Stimulated activated CD4-positive, alpha-beta T cell treated with anti-CD3 and anti-CD28 coated beads, Interleukin-2, amount 100 ng/mL, for 48 hours (primary cell): ENCODE data around the gene ASCC1.
"Not testable (repeated sequence)": the region's sequence is repeated elsewhere in the genome, so short reads cannot be mapped to it uniquely, and the experiment has no call there.

Source experiments
- DNase-seq, 2 donors: peaks; one replicate each; pipeline ENCODE4 v3.0.0-alpha.2; 2020

Gene ASCC1

DNA sequence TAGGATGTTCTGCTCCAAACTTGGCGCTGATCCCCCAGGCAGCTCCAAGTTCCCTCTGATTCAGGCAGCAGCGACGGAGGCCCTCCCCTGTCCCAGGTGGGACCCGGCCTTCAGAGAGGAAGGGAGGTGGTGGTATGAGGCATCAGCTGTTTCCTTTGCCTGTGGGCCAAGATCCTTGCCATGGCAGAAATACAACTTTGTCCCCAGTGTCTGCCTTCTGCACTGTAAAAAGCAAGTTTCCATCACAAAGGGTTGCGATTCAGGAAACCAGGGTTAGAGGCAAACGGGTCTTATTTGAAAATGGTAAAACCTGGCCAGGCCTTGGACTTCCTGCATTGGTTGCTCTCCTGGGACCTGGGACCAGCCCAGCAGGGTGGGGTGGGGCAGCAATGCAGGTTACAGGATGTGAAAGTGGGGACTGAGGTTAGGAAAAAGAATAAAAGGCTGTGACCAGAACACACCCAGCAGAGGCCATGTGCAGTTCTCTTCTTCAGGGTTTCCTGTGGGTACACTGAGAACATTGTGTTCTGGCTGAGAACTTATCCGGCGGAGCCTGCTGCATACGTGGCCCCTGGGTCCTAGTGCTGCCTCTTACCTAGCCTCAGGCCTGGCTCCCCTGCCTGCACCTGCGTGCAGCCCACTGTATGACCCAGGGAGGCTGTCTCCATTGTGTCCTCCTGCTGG is 32.5 kb upstream of the ASCC1 start:
- DNase-seq, result peak; percentile 54 to 64

GRCh38 chr10:72245949-72246525 is 30.0 kb upstream of the ASCC1 start:
- DNase-seq, result no peak

DNA sequence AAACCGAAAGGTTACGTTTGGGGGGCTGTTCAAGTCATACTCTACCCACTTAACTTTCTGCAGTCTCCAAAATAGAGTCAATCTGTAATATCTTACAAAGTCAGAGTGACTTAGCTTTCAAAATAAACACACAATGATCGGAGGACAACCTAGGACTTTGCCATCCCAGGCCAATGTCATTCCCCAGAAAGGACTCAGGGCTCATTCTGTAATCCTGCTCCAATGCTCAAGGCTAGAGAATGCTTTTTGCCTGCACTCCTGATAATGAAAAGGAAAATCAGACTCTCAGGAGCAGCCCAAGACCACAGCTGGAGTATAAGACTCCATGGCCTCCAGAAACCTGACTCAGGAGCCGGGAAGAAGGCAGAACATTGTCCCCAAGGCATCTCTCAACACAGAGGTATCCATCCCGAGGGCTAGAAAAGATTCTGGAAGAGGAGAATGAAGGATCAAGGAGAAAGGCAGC is 28.5 kb upstream of the ASCC1 start:
- no peak for DNase-seq

DNA sequence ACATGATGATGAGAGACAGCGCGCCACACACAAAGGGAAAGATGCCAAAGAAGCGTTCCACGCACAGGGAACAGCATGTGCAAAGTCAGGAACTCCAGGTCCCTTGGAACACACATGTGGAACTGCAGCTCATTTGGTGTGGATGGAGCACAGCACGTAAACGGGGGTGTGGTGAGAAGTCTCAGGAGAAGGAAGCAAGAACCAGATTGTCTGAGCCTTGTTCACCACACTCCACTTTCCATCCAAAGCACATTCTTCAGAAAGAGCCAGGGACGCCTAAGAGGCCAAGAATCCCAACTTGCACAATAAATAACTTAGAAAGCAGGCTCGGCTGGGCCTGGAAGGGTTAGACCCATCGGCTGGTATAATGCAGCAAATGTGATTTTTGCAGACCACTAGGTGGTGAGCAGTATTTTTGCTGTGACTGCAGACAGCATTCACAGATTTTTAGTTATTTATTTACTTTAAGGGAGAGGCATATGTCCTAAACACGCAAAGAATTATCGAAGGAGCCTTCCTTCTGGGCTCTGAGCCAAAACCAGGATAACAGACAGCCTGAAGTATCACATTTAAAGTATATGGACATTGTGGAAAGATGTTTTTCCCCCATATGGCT is 27.9 kb upstream of the ASCC1 start:
- no peak for DNase-seq

GRCh38 chr10:72242675-72243074 is 26.6 kb upstream of the ASCC1 start:
- no peak for DNase-seq

- DNase-seq, result no peak
These were observed 25.7 kb upstream of the ASCC1 start for GRCh38 chr10:72241691-72242252.

DNA sequence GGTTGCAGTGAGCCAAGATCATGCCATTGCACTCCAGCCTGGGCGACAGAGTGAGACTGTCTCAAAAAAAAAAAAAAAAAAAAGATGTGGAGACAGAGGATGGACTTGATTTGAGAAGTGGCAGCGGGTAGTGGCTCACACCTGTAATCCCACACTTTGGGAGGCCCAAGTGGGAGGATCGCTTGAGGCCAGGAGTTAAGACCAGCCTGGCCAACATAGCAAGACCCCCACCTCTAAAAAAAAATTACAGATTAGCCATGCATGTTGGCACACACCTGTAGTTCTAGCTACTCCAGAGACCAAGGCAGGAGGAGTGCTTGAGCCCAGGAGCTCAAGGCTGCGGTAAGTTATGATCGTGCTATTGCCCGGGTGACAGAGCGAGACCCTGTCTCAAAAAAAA is 24.3 kb upstream of the ASCC1 start:
- no peak for DNase-seq

DNA sequence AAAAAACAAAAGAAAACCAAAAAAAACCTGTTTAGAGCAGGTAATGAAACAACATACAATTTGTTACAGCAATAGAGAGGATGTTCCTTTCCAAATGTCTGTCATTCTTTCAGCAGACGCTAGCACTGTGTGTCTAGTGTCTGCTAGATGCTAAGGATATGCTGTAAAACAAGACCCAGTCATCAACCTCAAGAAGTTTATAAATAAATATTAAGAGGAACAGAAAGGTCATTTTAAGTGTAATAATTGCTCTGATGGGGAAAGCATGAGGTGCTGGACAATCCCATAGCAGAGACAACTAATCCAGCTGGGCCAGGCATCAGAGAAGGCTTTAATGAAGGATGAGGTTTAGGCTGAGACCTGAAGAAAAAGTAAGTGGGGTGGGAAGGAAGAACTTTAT is 23.3 kb upstream of the ASCC1 start:
- DNase-seq, result no peak

DNA sequence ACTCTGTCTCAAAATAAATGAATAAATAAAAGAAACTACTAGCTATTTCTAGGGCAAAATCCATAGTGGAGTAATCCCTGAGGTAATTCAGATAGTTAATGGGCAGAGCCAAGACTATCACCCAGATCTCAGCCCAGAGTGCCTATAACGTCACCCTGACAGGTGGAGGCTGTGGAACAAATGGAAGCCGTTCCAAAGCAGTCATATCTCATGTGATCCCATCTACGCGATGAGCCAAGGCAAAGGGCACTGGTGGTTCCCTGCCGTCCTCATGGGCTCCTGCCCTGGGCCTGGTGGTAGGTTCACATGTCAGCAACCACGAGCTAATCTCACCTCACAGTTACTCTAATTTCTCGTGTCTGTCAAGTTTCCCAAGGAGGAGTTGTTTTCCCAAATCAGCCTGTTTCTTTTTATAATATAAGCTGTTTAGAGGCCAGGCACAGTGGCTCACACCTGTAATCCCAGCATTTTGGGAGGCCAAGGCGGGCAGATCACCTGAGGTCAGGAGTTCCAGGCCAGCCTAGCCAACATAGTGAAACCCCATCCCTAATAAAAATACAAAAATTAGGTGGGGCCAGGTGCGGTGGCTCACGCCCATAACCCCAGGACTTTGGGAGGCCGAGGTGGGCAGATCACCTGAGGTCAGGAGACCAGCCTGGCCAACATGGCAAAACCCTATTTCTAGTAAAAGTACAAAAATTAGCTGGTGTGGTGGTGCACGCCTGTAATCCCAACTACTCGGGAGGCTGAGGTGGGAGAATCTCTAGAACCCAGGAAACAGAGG is 22.5 kb upstream of the ASCC1 start:
- DNase-seq, result no peak

DNA sequence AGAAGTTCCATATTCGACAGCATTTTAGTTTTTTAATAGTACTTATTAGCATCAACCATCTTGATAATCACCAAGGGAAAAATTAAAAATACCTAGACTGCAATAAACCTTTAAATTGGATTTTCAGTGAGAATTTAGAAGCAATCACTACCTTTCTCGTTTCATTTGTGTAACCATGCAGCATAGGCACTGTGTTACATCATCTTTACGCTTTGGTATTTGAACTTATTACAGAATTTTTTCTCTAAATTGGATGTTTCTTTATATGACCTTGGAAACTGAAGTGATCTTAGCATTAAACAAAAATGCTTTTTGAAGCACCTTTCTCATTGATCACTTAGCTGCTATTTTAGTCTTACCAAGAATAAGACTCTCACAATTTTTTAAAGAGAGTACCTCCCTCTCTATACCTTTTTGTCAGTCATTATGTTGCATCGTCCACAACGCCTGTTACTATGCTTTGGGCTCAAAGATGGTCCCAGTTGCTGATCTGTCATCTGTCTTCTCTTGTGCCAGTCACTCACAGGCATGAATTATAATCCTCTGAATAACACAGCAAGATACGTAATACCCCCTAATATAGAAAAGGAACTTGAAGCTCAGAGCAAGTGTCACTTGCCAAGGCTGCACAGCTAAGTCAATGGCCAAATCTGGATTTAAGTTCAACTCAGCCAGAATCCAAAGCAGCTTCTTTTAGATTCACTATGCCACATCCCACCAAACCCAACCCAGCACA is 19.6 kb upstream of the ASCC1 start:
- no peak for DNase-seq

DNA sequence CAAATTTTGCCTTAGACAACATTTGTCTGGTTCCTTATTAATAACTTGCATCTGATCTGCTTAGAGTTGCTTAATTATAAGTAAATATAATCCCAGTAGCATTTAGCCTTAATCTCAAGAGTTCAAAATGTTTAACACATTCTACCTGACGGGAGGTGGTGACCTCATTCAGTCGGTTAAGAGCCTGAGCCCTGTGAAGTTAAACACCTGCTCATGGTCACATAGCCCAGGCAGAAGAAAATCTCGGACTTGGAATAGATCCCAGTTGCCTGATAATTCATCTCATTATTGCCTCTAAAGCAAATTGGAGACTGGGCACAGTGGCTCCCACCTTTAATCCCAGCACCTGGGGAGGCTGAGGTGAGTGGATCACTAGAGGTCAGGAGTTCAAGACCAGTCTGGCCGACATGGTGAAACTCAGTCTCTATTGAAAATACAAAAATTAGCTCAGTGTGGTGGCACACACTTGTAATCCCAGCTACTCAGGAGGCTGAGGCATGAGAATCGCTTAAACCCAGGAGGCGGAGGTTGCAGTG is 18.6 kb upstream of the ASCC1 start:
- DNase-seq, result no peak

DNA sequence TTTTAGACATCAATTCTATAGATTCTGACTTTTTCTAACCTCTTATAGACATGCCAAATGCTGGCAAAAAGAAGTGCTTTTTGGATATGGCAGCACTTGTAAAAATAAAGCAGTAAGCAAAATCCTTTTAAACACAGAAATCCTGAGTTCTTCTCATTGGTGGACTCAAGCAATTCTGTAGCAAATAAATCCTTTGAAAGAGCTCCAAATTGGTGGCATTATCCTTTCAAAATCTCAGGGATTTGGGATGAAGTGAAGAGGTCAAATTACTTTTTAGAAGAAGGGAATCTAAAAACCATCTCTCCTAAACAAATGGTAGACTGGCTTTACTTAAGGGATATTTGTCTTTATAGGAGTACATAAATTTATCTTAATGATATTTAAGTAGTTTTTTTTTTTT is 17.5 kb upstream of the ASCC1 start:
- no peak for DNase-seq

GRCh38 chr10:72229261-72230251 is 13.5 kb upstream of the ASCC1 start:
- DNase-seq, result no peak

GRCh38 chr10:72228318-72228751 is 12.3 kb upstream of the ASCC1 start:
- DNase-seq, result no peak

GRCh38 chr10:72227826-72228225 is 11.8 kb upstream of the ASCC1 start:
- DNase-seq, result no peak

DNA sequence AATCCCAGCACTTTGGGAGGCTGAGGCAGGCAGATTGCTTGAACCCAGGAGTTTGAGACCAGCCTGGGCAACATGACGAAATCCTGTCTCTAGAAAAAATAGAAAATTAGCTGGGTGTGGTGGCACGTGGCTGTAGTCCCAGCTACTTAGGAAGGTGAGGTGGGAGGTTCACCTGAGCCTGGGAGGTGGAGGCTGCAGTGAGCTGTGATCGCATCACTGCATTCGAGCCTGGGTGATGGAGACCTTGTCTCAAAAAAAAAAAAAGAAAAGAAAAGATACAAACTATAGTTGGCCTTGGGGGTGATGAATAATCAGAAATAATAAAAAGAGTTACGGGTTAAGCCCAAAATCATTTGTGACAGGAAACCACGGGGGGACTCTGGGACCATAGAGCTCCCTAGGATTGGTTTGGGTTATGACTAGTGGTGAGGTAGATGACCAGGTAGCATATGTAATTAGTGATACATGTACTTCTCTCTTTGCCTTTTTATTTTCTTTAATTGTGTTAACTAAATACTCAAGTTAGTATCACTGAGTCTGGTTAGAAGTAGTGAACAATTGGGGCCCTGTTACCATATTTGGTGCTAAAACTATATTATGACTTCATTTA is 10.4 kb upstream of the ASCC1 start:
- no peak for DNase-seq

- not testable (repeated sequence) for DNase-seq
These were observed 8.1 kb upstream of the ASCC1 start for GRCh38 chr10:72224191-72224590.

DNA sequence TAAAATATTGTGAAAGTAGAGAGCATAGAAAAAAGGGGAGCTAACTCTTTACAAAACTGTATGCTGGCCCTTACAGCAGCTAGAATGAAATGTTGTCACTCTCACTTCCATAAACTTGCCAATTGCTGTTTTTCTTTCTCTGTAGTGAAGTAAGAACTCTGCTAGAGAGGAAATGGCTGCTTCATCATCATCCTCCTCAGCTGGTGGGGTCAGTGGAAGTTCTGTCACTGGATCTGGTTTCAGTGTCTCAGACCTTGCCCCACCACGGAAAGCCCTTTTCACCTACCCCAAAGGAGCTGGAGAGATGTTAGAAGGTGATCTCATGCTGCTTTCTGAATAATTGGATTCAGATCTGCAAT is 7.6 kb upstream of the ASCC1 start:
- DNase-seq, result no peak

GRCh38 chr10:72221278-72221677 is 5.2 kb upstream of the ASCC1 start:
- no peak for DNase-seq

- DNase-seq, result no peak
These were observed 4.6 kb upstream of the ASCC1 start for GRCh38 chr10:72220637-72221036.
